PC-9 (cell line): ENCODE measurements around the gene SVOPL. TPM values are rescaled to one million over a fixed set of nuclear protein-coding genes. Genes with fewer than 3 reads are reported as not detected.

Source experiments
- BruUV-seq: library from RNA; stranded (reverse); fragments of 400-500 nt; replicated peaks from 2 replicates; lab custom pipeline; 2021; lab: Mats Ljungman, UMichigan
- CTCF ChIA-PET: fragments of 300-600 bp; sonication (Branson Sonifier 250); formaldehyde crosslinking; loops from one replicate; lab custom pipeline; 2022; ENCODE audit warnings: antibody characterized with exemption; lab: Charles Lee
- POLR2A ChIA-PET: fragments of 300-600 bp; sonication (Branson Sonifier 250); formaldehyde crosslinking; loops from one replicate; lab custom pipeline; 2022; ENCODE audit warnings: antibody characterized with exemption; ENCODE audit not compliant: unreplicated experiment; lab: Charles Lee
- DNase-seq, 2 experiments: peaks; one replicate each; pipeline versions ENCODE4 v3.0.0 to v3.0.0-alpha.2; 2015 to 2022; ENCODE audit warnings: mixed read lengths in 1 of 2
- H2AFZ ChIP-seq: fragments of 200-600 bp; sonication (generic); 2 replicates; pipeline ENCODE4 v1.8.1; 2017; ENCODE audit warnings: antibody characterized with exemption
- H3F3A ChIP-seq: fragments of 200-600 bp; sonication (generic); 2 replicates; pipeline ENCODE4 v1.8.1; 2017; ENCODE audit warnings: antibody characterized with exemption, mild to moderate bottlenecking, low read depth; ENCODE audit not compliant: insufficient read depth
- H3K27ac ChIP-seq: fragments of 200-600 bp; sonication (generic); 2 replicates; pipeline ENCODE4 v1.6.1; 2016; ENCODE audit warnings: mixed run types
- H3K27me3 ChIP-seq: fragments of 200-600 bp; sonication (generic); 2 replicates; pipeline ENCODE4 v1.6.1; 2016; ENCODE audit warnings: low read depth, mixed run types; ENCODE audit not compliant: insufficient read depth
- H3K36me3 ChIP-seq: fragments of 200-600 bp; sonication (generic); 2 replicates; pipeline ENCODE4 v1.6.1; 2016; ENCODE audit warnings: low read depth, mixed run types
- H3K4me1 ChIP-seq: fragments of 200-600 bp; sonication (generic); replicated peaks from 2 replicates; pipeline ENCODE4 v1.6.1; 2016; ENCODE audit warnings: mixed run types; ENCODE audit not compliant: insufficient read depth
- H3K4me2 ChIP-seq: fragments of 200-600 bp; sonication (generic); 2 replicates; pipeline ENCODE4 v1.6.1; 2017; ENCODE audit warnings: mixed run types
- H3K4me3 ChIP-seq: fragments of 200-600 bp; sonication (generic); 2 replicates; pipeline ENCODE4 v1.6.1; 2016; ENCODE audit warnings: mixed run types
- H3K79me2 ChIP-seq: fragments of 200-600 bp; sonication (generic); 2 replicates; pipeline ENCODE4 v1.6.1; 2017; ENCODE audit warnings: low read depth, mixed run types
- H3K9me2 ChIP-seq: fragments of 200-600 bp; sonication (generic); 2 replicates; pipeline ENCODE4 v1.8.1; 2017; ENCODE audit warnings: mild to moderate bottlenecking; ENCODE audit not compliant: insufficient read depth
- H3K9me3 ChIP-seq: fragments of 200-600 bp; sonication (generic); 2 replicates; pipeline ENCODE4 v1.8.1; 2016; ENCODE audit warnings: low read depth; ENCODE audit not compliant: insufficient read depth
- H4K20me1 ChIP-seq: fragments of 200-600 bp; sonication (generic); 2 replicates; pipeline ENCODE4 v1.8.1; 2017; ENCODE audit not compliant: insufficient read depth
- CTCF ChIP-seq: fragments of 200-600 bp; sonication (generic); conservative IDR thresholded peaks from 2 replicates; pipeline ENCODE4 v1.6.1; 2017; ENCODE audit warnings: mixed run types, antibody characterized with exemption, mild to moderate bottlenecking, moderate library complexity
- EZH2 ChIP-seq: fragments of 200-600 bp; sonication (generic); IDR thresholded peaks from 2 replicates; pipeline ENCODE4 v1.8.0; 2017; ENCODE audit warnings: antibody characterized with exemption, low read depth
- intact Hi-C: fragments of 100-400 bp; cut with micrococcal nuclease; formaldehyde crosslinking; loops from one replicate; pipeline ENCODE4 v1.10.0; 2022; ENCODE audit not compliant: unreplicated experiment
- total RNA-seq: library from RNA; stranded (reverse); gene quantifications from 2 replicates; pipeline ENCODE4 v1.2.3, GENCODE V29; 2021

Gene SVOPL
- total RNA-seq, 1 experiment from 2014 or later = 0.70 TPM

DNA sequence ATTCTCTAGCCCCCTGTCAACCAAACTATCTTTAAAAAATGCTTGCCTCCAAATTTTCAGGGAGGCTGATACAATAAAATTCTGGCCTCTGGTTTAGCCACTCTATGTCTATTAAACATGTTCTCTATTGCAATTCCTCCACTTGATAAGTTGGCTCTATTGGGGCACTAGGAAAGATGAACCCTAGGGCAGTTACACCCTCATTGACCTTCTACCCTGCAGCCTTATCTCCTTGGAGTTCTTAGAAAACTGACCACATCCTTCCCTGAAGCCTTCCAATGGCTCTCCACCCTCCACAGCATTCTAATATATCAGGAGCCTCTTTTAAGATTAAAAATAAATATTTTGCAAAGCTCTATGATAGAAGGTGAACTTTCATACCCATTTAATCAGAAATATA is 30.6 kb downstream of the SVOPL start:
- TF ChIP-seq EZH2 = no peak
- Histone ChIP-seq H3F3A (no peaks in the 10 kb centered on the region), H3K27me3 (no peaks in the 10 kb centered on the region), H3K27ac (no peak overlapping the region), H3K79me2 (no peaks in the 10 kb centered on the region), H3K4me1 (peaks cover 19% of the 10 kb centered on the region), H4K20me1 (no peaks in the 10 kb centered on the region), H3K9me3 (peaks cover 5% of the 10 kb centered on the region), H3K4me3 (no peak overlapping the region), H3K36me3 (no peaks in the 10 kb centered on the region), H2AFZ (no peak overlapping the region), H3K9me2 (no peaks in the 10 kb centered on the region), H3K4me2 (no peak overlapping the region)
- no TSS peak for BruUV-seq
- POLR2A ChIA-PET = no interaction called here
- intact Hi-C loops = no loop called here
- CTCF ChIA-PET = no interaction called here
- no peak for DNase-seq

DNA sequence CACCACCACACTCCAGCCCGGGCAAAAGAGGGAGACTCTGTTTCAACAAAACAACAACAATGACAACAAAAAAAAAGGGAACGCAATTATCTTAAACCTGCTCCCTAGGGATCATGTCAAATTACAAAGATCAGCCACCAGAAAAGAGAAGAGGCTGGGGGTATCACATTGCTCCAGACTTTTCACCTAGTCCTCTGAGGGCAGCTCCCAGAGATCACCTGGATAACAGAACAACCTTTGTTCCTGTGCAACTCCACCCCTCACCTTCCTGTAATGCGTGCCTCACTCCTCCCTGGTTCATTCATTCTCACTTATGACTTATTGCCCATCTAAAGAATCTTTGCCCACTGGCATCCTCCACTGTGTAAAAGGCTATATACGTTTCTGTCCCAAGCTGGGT is 31.8 kb downstream of the SVOPL start:
- H3K27me3 ChIP-seq = no peaks in the 10 kb centered on the region
- BruUV-seq = no TSS peak
- no peaks in the 10 kb centered on the region for H3K9me2 ChIP-seq
- no peaks in the 10 kb centered on the region for H4K20me1 ChIP-seq
- no peak overlapping the region for H3K4me3 ChIP-seq
- ChIA-PET POLR2A (no interaction called here), CTCF (no interaction called here)
- H3K27ac ChIP-seq = peak overlapping the region; percentile 28; the same call in 1 of the 2 replicates
- no peak overlapping the region for H2AFZ ChIP-seq
- no peaks in the 10 kb centered on the region for H3K79me2 ChIP-seq
- H3F3A ChIP-seq = peaks cover under 1% of the 10 kb centered on the region; the same call in 1 of the 2 replicates
- H3K36me3 ChIP-seq = no peaks in the 10 kb centered on the region
- DNase-seq = peak in 1 of 2 experiments; percentile 60
- no peak for TF ChIP-seq EZH2
- no peak for TF ChIP-seq CTCF
- peaks cover 24% of the 10 kb centered on the region for H3K4me1 ChIP-seq
- intact Hi-C loops = loop anchor here (5.0 to 10.0 kb wide), 2 partner anchors 195 to 207 kb away; partner anchors contain the start of gene TRIM24
- H3K4me2 ChIP-seq = peak overlapping the region; percentile 30
- peaks cover 5% of the 10 kb centered on the region for H3K9me3 ChIP-seq

DNA sequence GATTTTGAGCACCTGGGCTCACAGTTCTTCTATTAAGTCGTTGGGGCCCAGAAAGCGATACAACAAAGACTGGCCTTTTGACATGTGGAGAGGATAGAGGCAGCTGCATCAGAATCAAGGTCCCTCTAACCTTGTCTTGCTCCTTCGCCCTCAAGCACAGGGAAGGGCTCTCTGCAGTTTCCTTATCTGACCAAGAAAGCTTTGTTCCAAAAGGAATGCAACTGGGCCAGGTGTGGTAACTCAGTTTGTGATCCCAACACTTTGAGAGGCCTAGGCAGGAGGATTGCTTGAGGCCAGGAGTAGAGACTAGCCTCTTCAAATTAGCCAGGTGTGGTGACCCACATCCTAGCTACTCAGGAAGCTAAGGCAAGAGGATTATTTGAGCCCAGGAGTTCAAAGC is 32.2 kb downstream of the SVOPL start:
- no peak overlapping the region for H2AFZ ChIP-seq
- H3K27ac ChIP-seq = peak overlapping the region; percentile 28; the same call in 1 of the 2 replicates
- H3K4me3 ChIP-seq = no peak overlapping the region
- DNase-seq = peak in 1 of 2 experiments; percentile 53
- intact Hi-C loops = loop anchor here (5.0 to 10.0 kb wide), 2 partner anchors 196 to 207 kb away; partner anchors contain the start of gene TRIM24
- H3K4me1 ChIP-seq = peaks cover 24% of the 10 kb centered on the region
- no peaks in the 10 kb centered on the region for H4K20me1 ChIP-seq
- BruUV-seq = no TSS peak
- peak overlapping the region; percentile 30 for H3K4me2 ChIP-seq
- no peaks in the 10 kb centered on the region for H3K27me3 ChIP-seq
- H3K36me3 ChIP-seq = no peaks in the 10 kb centered on the region
- peaks cover 5% of the 10 kb centered on the region; the same call in 1 of the 2 replicates for H3F3A ChIP-seq
- no peaks in the 10 kb centered on the region for H3K9me2 ChIP-seq
- CTCF ChIA-PET = no interaction called here
- POLR2A ChIA-PET = no interaction called here
- H3K79me2 ChIP-seq = no peaks in the 10 kb centered on the region
- peaks cover 5% of the 10 kb centered on the region for H3K9me3 ChIP-seq
- no peak for TF ChIP-seq EZH2

DNA sequence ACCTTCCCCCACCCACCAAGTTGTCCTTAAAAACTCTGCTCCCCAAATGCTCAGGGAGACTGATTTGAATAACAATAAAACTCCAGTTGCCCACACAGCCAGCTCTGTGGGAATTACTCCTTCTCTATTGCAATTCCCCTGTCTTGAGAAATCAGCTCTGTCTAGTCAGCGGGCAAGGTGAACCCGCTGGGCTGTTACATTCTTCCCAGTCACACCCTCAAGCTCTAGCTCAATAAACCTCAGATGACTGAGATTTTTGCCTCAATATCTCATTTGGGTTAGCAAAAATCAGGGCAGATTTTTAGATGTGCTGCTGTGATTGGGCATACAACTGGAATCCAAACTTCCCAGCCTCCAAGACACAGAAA is 32.9 kb downstream of the SVOPL start:
- BruUV-seq = no TSS peak
- intact Hi-C loops = loop anchor here (5.0 to 10.0 kb wide), 2 partner anchors 197 to 206 kb away; partner anchors contain the start of gene TRIM24
- CTCF ChIA-PET = no interaction called here

More for the DNA sequence above, 32.9 kb downstream of the SVOPL start:
- POLR2A ChIA-PET = no interaction called here
- Histone ChIP-seq H3K27me3 (no peaks in the 10 kb centered on the region), H3K9me2 (no peaks in the 10 kb centered on the region), H3K36me3 (no peaks in the 10 kb centered on the region), H3K4me1 (peaks cover 29% of the 10 kb centered on the region), H4K20me1 (no peaks in the 10 kb centered on the region), H3K4me2 (no peak overlapping the region), H3K27ac (no peak overlapping the region), H3K4me3 (no peak overlapping the region), H2AFZ (no peak overlapping the region), H3F3A (peaks cover 12% of the 10 kb centered on the region; the same call in 1 of the 2 replicates), H3K9me3 (peaks cover 5% of the 10 kb centered on the region), H3K79me2 (no peaks in the 10 kb centered on the region)
- no peak for DNase-seq
- TF ChIP-seq CTCF = no peak
- TF ChIP-seq EZH2 = no peak
